Loucy (cell line): Measurements from ENCODE around the gene MRPL42.

Experiments used
- EZH2phosphoT487 ChIP-seq: fragments of 200-600 bp; IDR thresholded peaks from 2 replicates; pipeline ENCODE4 v1.6.1; 2018; ENCODE audit warnings: antibody characterized with exemption, mild to moderate bottlenecking, moderate library complexity, borderline replicate concordance
- TF ChIP-seq, protein P1 (sequence below): fragments of 200-600 bp; sonication (generic); conservative IDR thresholded peaks from 2 replicates; pipeline ENCODE4 v1.5.1; 2014; ENCODE audit warnings: mild to moderate bottlenecking, antibody characterized with exemption, low read length

DNA sequence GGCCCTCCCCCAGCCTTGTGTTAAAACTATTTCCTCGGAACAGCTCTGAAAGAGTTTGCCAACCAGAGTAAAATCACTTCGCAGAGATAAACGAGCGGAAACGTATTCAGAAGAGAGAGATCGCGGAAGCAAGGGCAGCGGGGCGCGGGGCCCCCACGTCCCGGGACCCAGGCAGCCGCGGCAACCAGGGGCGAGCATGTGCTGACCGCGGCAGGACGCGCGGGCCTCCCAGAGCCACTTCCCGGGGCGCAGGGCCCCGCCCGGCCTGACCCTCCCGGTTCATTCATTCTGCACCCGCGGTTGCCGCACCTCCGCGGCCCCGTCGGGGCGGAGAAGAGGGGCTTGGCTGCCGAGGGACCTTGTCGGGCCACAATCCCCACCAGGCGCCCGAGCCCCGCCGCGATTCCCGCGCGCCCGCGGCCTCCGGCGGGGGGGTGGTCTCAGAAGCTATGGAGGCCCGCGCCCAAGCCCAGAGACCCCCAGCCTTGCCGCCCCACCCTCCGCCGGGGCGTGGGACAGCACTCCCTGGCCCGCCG, 26.2 kb upstream of the MRPL42 start:
- TF ChIP-seq, protein P1, sequence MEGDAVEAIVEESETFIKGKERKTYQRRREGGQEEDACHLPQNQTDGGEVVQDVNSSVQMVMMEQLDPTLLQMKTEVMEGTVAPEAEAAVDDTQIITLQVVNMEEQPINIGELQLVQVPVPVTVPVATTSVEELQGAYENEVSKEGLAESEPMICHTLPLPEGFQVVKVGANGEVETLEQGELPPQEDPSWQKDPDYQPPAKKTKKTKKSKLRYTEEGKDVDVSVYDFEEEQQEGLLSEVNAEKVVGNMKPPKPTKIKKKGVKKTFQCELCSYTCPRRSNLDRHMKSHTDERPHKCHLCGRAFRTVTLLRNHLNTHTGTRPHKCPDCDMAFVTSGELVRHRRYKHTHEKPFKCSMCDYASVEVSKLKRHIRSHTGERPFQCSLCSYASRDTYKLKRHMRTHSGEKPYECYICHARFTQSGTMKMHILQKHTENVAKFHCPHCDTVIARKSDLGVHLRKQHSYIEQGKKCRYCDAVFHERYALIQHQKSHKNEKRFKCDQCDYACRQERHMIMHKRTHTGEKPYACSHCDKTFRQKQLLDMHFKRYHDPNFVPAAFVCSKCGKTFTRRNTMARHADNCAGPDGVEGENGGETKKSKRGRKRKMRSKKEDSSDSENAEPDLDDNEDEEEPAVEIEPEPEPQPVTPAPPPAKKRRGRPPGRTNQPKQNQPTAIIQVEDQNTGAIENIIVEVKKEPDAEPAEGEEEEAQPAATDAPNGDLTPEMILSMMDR = no peak
- no peak for TF ChIP-seq EZH2phosphoT487
